Stomach (tissue), 9 donors: ENCODE results near the gene DIS3L. TPM values are rescaled to one million over a fixed set of nuclear protein-coding genes. Genes with fewer than 3 reads are reported as not detected.

Experiments used
- DNase-seq, 2 donors: peaks; one replicate each; pipeline versions ENCODE4 v3.0.0 to v3.0.0-alpha.2; 2013 to 2019
- H3K27ac ChIP-seq, 5 donors: fragments of 200-600 bp in 4 of 5; sonication (generic) in 4 of 5; one replicate each; pipeline ENCODE4 v1.5.1; 2013 to 2019; ENCODE audit warnings: mild to moderate bottlenecking in 1 of 5, moderate library complexity in 1 of 5
- H3K27me3 ChIP-seq, 3 donors: fragments of 200-600 bp; sonication (generic); one replicate each; pipeline ENCODE4 v1.5.1; 2017 to 2019; ENCODE audit warnings: mixed run types in 1 of 3
- H3K36me3 ChIP-seq, 4 donors: fragments of 200-600 bp; sonication (generic); 1 replicate in 3 of 4; 2 replicates in 1 of 4; pipeline ENCODE4 v1.5.1; 2016 to 2019
- H3K4me1 ChIP-seq, 4 donors: fragments of 200-600 bp; sonication (generic); one replicate each; pipeline ENCODE4 v1.5.1; 2016 to 2019
- H3K4me3 ChIP-seq, 4 donors: fragments of 200-600 bp; sonication (generic) in 3 of 4; one replicate each; pipeline ENCODE4 v1.5.1; 2016 to 2019; ENCODE audit warnings: mild to moderate bottlenecking in 1 of 4
- H3K9me3 ChIP-seq, 4 donors: fragments of 200-600 bp; sonication (generic); one replicate each; pipeline ENCODE4 v1.5.1; 2016 to 2019
- EP300 ChIP-seq: sonication (generic); formaldehyde crosslinking; IDR thresholded peaks from one replicate; pipeline ENCODE4 v1.6.1; 2017; ENCODE audit warnings: antibody characterized with exemption
- POLR2A ChIP-seq, 4 donors: fragments of 450-650 bp; IDR thresholded peaks; one replicate each; pipeline ENCODE4 v1.6.1; 2016; ENCODE audit warnings: antibody characterized with exemption in 4 of 4, control low read depth in 2 of 4, mild to moderate bottlenecking in 1 of 4, moderate library complexity in 1 of 4
- POLR2AphosphoS5 ChIP-seq, 3 donors: sonication (generic); formaldehyde crosslinking; IDR thresholded peaks; one replicate each; pipeline ENCODE4 v1.6.1; 2016; ENCODE audit warnings: antibody characterized with exemption in 3 of 3
- WGBS, 5 donors: extraction: QIAGEN DNeasy Blood & Tissue Kit in 3 of 5; methylation state at CpG; one replicate each; pipeline versions ENCODE4 v1.1.5 to v1.1.7; 2013 to 2018; 5-methylcytosine and 5-hydroxymethylcytosine counted together
- intact Hi-C: fragments of 100-400 bp; cut with DNase I; formaldehyde crosslinking; loops from one replicate; pipeline ENCODE4 v1.15.1; 2023; ENCODE audit warnings: low total_unique reads
- polyA plus RNA-seq, 3 donors: library from polyadenylated mRNA; stranded (reverse); fragments of 200-250 nt; gene quantifications; one replicate each; pipeline ENCODE4 v1.2.3, GENCODE V29; 2013
- total RNA-seq, 5 donors: library from RNA; depleted of rRNA; stranded (reverse); fragments of >200 nt; gene quantifications; one replicate each; pipeline versions ENCODE4 v1.1.0 to v1.2.3, GENCODE V29; 2014 to 2016
- TF ChIP-seq, protein P1 (sequence below), 7 experiments: fragments of 450-650 bp in 4 of 7; fragments of 200-600 bp in 3 of 7; sonication (generic) in 3 of 7; IDR thresholded peaks; one replicate each; pipeline ENCODE4 v1.5.1; 2016 to 2019; ENCODE audit warnings: antibody characterized with exemption in 7 of 7, control low read depth in 2 of 7, mild to moderate bottlenecking in 1 of 7
- donor health status: healthy with polysubstance abuse.
- donor health status: Bipolar disorder and iron deficiency.
- donor health status: healthy.

Gene DIS3L
- total and polyA plus RNA-seq, 8 donors, result 8.8 to 35.1 (median 16.7) TPM

DNA sequence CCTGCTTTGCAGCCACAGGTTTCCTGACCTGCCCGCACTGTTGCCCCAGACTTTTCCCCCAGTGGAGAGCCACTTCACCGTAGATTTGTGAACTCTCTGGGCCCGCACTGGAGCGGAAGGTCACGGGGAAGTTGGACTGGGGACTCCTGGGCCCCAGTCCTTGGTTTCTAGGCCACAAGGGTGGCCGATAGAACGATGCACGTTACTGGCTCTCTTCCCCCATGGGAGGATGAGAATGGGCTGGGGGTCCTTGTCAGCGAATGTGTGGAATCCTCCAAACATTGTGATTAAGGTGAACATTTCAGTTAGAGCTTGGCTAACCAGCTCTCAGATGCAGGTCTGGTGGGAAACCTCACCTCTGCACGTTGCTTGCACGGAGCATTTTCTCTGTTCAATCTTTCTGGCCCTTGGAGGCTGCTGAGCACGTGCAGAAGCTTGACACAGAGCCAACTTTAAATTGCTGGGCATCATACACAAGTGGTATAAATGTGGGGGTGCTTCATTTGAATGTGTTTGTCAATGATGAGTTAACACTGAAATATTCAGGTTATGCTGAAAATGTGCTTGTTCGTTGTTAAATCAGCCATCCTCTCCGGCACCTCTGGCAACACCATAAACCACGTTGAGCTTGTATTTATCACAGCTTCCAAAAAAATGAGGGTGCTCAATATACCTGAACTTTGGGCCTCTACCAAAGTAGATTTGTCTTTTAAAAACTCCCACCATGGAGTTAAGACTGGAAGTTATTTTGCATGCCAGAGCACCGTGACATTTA, 976 bp downstream of the DIS3L start:
- Histone ChIP-seq H3K4me3 (peak overlapping the region; percentile 74 to 80 (median 77)), H3K27ac (peak overlapping the region; percentile 84 to 96 (median 92)), H3K4me1 (peaks cover 12 to 44% (median 30%) of the 10 kb centered on the region in 4 donors), H3K9me3 (no peaks in the 10 kb centered on the region), H3K36me3 (peaks cover 0 to 8% (median 4%) of the 10 kb centered on the region in 4 donors), H3K27me3 (no peaks in the 10 kb centered on the region)
- TF ChIP-seq EP300 (no peak), POLR2AphosphoS5 (IDR thresholded peaks at IDR 0.05) (no peak), POLR2A (IDR thresholded peaks at IDR 0.05) (no peak)
- TF ChIP-seq, protein P1, sequence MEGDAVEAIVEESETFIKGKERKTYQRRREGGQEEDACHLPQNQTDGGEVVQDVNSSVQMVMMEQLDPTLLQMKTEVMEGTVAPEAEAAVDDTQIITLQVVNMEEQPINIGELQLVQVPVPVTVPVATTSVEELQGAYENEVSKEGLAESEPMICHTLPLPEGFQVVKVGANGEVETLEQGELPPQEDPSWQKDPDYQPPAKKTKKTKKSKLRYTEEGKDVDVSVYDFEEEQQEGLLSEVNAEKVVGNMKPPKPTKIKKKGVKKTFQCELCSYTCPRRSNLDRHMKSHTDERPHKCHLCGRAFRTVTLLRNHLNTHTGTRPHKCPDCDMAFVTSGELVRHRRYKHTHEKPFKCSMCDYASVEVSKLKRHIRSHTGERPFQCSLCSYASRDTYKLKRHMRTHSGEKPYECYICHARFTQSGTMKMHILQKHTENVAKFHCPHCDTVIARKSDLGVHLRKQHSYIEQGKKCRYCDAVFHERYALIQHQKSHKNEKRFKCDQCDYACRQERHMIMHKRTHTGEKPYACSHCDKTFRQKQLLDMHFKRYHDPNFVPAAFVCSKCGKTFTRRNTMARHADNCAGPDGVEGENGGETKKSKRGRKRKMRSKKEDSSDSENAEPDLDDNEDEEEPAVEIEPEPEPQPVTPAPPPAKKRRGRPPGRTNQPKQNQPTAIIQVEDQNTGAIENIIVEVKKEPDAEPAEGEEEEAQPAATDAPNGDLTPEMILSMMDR (IDR thresholded peaks at IDR 0.05), result no peak
- intact Hi-C loops, result no loop called here
- WGBS, 5 donors, result 3 to 7% (median 4%) methylated on average over 10 to 16 of the region's 16 CpGs
- DNase-seq, result peak in 1 of 2 donors; percentile 74

DNA sequence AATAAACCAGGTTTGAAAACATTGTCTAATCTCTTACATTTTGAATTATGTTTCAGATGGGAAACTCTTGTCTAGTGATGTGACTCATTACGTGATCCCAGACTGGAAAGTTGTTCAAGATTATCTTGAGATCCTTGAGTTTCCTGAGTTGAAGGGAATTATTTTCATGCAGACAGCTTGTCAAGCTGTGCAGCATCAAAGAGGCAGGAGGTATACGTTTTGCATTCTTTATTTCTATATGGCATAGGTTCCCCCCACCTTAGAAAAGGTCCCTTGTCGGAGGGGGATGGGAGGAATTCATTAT, 1.5 kb downstream of the DIS3L start:
- H3K27me3 ChIP-seq, result no peaks in the 10 kb centered on the region
- peaks cover 0 to 12% (median 5%) of the 10 kb centered on the region in 4 donors for H3K36me3 ChIP-seq
- peak overlapping the region in 3 of 5 donors; percentile 84 to 96 (median 92) for H3K27ac ChIP-seq
- TF ChIP-seq, protein P1 (IDR thresholded peaks at IDR 0.05), result no peak
- TF ChIP-seq POLR2A (IDR thresholded peaks at IDR 0.05) (no peak), POLR2AphosphoS5 (IDR thresholded peaks at IDR 0.05) (no peak), EP300 (no peak)
- DNase-seq, result no peak
- H3K9me3 ChIP-seq, result no peaks in the 10 kb centered on the region
- peak overlapping the region in 3 of 4 donors; percentile 74 to 80 (median 75) for H3K4me3 ChIP-seq
- intact Hi-C loops, result no loop called here
- H3K4me1 ChIP-seq, result peaks cover 12 to 44% (median 30%) of the 10 kb centered on the region in 4 donors
- 40 to 52% (median 42%) methylated on average over 3 of the region's 3 CpGs for WGBS, 5 donors

DNA sequence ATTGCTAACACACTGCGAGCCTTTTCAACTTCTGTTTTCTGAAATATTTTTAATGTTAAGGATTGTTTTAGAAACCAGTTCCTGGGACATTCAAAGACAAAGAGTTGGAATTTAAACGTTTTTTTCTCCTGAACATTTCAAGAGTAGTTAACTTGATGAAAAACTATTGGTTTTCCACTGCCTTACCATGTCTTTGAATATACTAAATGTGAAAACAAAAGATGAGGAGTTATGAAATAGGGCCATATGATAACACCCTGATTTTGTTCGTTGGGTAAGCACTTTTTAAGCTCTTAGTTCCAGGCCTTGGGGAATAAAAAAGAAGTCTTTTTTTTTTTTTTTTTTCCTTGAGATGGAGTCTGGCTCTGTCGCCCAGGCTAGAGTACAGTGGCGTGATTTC, 2.8 kb downstream of the DIS3L start:
- Histone ChIP-seq H3K27ac (no peak overlapping the region), H3K27me3 (no peaks in the 10 kb centered on the region), H3K9me3 (no peaks in the 10 kb centered on the region), H3K4me1 (peaks cover 12 to 43% (median 30%) of the 10 kb centered on the region in 4 donors), H3K36me3 (peaks cover 0 to 20% (median 17%) of the 10 kb centered on the region in 4 donors), H3K4me3 (no peak overlapping the region)
- no peak for DNase-seq
- WGBS, 5 donors, result 64 to 77% (median 69%) methylated on average over 5 of the region's 5 CpGs
- intact Hi-C loops, result no loop called here
- no peak for TF ChIP-seq POLR2AphosphoS5 (IDR thresholded peaks at IDR 0.05)

DNA sequence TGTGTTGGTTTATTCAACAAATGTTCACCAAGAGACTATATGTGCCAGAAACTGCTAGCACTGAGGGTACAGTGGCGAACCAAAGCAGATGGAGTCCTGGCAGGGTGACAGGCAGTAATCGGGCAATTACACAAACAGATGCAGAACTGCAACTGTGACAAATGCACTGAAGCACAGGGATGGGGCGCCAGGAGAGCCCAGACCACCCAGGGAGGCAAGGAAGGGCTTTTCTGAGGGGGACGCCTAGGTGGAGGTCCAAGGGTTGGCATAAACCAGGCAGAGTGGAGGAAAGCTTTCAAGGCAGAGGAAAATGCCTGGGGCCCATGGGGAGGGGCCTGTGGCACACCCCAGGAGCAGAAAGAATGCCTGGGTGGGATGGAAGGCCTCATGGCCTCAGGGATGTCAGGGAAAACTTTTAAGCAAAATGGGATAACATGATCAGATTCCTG, 5.5 kb downstream of the DIS3L start:
- 70 to 82% (median 76%) methylated on average over 4 of the region's 4 CpGs for WGBS, 5 donors
- no peaks in the 10 kb centered on the region for H3K27me3 ChIP-seq
- H3K36me3 ChIP-seq, result peaks cover 0 to 38% (median 32%) of the 10 kb centered on the region in 4 donors
- peak in 1 of 2 donors; percentile 45 for DNase-seq
- TF ChIP-seq POLR2AphosphoS5 (IDR thresholded peaks at IDR 0.05) (no peak), EP300 (no peak), POLR2A (IDR thresholded peaks at IDR 0.05) (no peak)
- TF ChIP-seq, protein P1 (IDR thresholded peaks at IDR 0.05), result no peak
- peaks cover 8 to 29% (median 19%) of the 10 kb centered on the region in 4 donors for H3K4me1 ChIP-seq
- H3K4me3 ChIP-seq, result no peak overlapping the region
- no peaks in the 10 kb centered on the region for H3K9me3 ChIP-seq
- no peak overlapping the region for H3K27ac ChIP-seq
- intact Hi-C loops, result no loop called here
